HG03175 (cell line): Measurements from ENCODE around the gene NUP88.

Experiments
- ATAC-seq: cut with Tn5 transposase; IDR thresholded peaks from one replicate; pipeline ENCODE4 v1.9.1; 2021; ENCODE audit warnings: mild to moderate bottlenecking, moderate library complexity; ENCODE audit not compliant: unreplicated experiment

Gene NUP88

GRCh38 chr17:5361426-5361825 is 58.0 kb downstream of the NUP88 start:
- ATAC-seq = no peak

GRCh38 chr17:5355421-5356129 is 63.9 kb downstream of the NUP88 start:
- ATAC-seq = no peak

GRCh38 chr17:5354886-5355415 is 64.5 kb downstream of the NUP88 start:
- ATAC-seq = no peak

- ATAC-seq = no peak
Observed at GRCh38 chr17:5354310-5354709, 65.2 kb downstream of the NUP88 start.

- no peak for ATAC-seq
Observed at GRCh38 chr17:5352681-5353289, 66.7 kb downstream of the NUP88 start.

GRCh38 chr17:5344914-5345313 is 74.5 kb downstream of the NUP88 start:
- no peak for ATAC-seq
